ENCODE data around the gene WDR5.
A peak's percentile ranks its signal among the peaks of the same experiment; 100 is the strongest.

WDR5 gene

GRCh38 chr9:134189145-134189469, 53.2 kb downstream of the WDR5 start:
- Mint-ChIP-seq H3K27ac (peak overlapping the region; percentile 5), H3K4me3 (no peak overlapping the region), H3K36me3 (ENCODE audit: low read depth) (no peaks in the 10 kb centered on the region), H3K4me1 (ENCODE audit: low read depth) (peaks cover 4% of the 10 kb centered on the region), H3K27me3 (ENCODE audit: low read depth) (peaks cover 10% of the 10 kb centered on the region), H3K9me3 (no peaks in the 10 kb centered on the region)
- no peak for DNase-seq (ENCODE audit: low spot score)

- no peak for DNase-seq (ENCODE audit: low spot score)
- peaks cover 10% of the 10 kb centered on the region for H3K27me3 Mint-ChIP-seq (ENCODE audit: low read depth)
- peak overlapping the region; percentile 5 for H3K27ac Mint-ChIP-seq
- no peaks in the 10 kb centered on the region for H3K36me3 Mint-ChIP-seq (ENCODE audit: low read depth)
- no peak overlapping the region for H3K4me3 Mint-ChIP-seq
- no peaks in the 10 kb centered on the region for H3K9me3 Mint-ChIP-seq
- H3K4me1 Mint-ChIP-seq (ENCODE audit: low read depth) = peaks cover 4% of the 10 kb centered on the region
Observed at GRCh38 chr9:134189470-134190231, 53.8 kb downstream of the WDR5 start.

- Mint-ChIP-seq H3K9me3 (no peaks in the 10 kb centered on the region), H3K36me3 (ENCODE audit: low read depth) (no peaks in the 10 kb centered on the region), H3K4me3 (no peak overlapping the region), H3K27me3 (ENCODE audit: low read depth) (peaks cover 9% of the 10 kb centered on the region), H3K4me1 (ENCODE audit: low read depth) (peaks cover 6% of the 10 kb centered on the region), H3K27ac (no peak overlapping the region)
- no peak for DNase-seq (ENCODE audit: low spot score)
Observed at GRCh38 chr9:134190232-134191121, 54.6 kb downstream of the WDR5 start.

- no peaks in the 10 kb centered on the region for H3K9me3 Mint-ChIP-seq
- H3K36me3 Mint-ChIP-seq (ENCODE audit: low read depth) = no peaks in the 10 kb centered on the region
- H3K4me3 Mint-ChIP-seq = no peak overlapping the region
- peaks cover 8% of the 10 kb centered on the region for H3K4me1 Mint-ChIP-seq (ENCODE audit: low read depth)
- DNase-seq (ENCODE audit: low spot score) = no peak
- peaks cover 8% of the 10 kb centered on the region for H3K27me3 Mint-ChIP-seq (ENCODE audit: low read depth)
- no peak overlapping the region for H3K27ac Mint-ChIP-seq
Observed at GRCh38 chr9:134191455-134192209, 55.8 kb downstream of the WDR5 start.

- Mint-ChIP-seq H3K4me1 (ENCODE audit: low read depth) (peaks cover 10% of the 10 kb centered on the region), H3K27ac (no peak overlapping the region), H3K36me3 (ENCODE audit: low read depth) (no peaks in the 10 kb centered on the region), H3K4me3 (no peak overlapping the region), H3K27me3 (ENCODE audit: low read depth) (peaks cover 13% of the 10 kb centered on the region), H3K9me3 (no peaks in the 10 kb centered on the region)
- no peak for DNase-seq (ENCODE audit: low spot score)
Observed at GRCh38 chr9:134192311-134192950, 56.5 kb downstream of the WDR5 start.

- H3K4me1 Mint-ChIP-seq (ENCODE audit: low read depth) = peaks cover 14% of the 10 kb centered on the region
- DNase-seq (ENCODE audit: low spot score) = no peak
- no peak overlapping the region for H3K27ac Mint-ChIP-seq
- no peaks in the 10 kb centered on the region for H3K36me3 Mint-ChIP-seq (ENCODE audit: low read depth)
- H3K9me3 Mint-ChIP-seq = no peaks in the 10 kb centered on the region
- H3K27me3 Mint-ChIP-seq (ENCODE audit: low read depth) = peaks cover 13% of the 10 kb centered on the region
- H3K4me3 Mint-ChIP-seq = no peak overlapping the region
Observed at GRCh38 chr9:134192951-134193731, 57.3 kb downstream of the WDR5 start.

- H3K27me3 Mint-ChIP-seq (ENCODE audit: low read depth) = peaks cover 12% of the 10 kb centered on the region
- no peak for DNase-seq (ENCODE audit: low spot score)
- no peak overlapping the region for H3K27ac Mint-ChIP-seq
- H3K36me3 Mint-ChIP-seq (ENCODE audit: low read depth) = no peaks in the 10 kb centered on the region
- no peak overlapping the region for H3K4me3 Mint-ChIP-seq
- H3K4me1 Mint-ChIP-seq (ENCODE audit: low read depth) = peaks cover 19% of the 10 kb centered on the region
- no peaks in the 10 kb centered on the region for H3K9me3 Mint-ChIP-seq
Observed at GRCh38 chr9:134193912-134194535, 58.1 kb downstream of the WDR5 start.

GRCh38 chr9:134195558-134195957, 59.7 kb downstream of the WDR5 start:
- Mint-ChIP-seq H3K36me3 (ENCODE audit: low read depth) (no peaks in the 10 kb centered on the region), H3K27ac (peak overlapping the region; percentile 53), H3K4me3 (peak overlapping the region; percentile 38), H3K4me1 (ENCODE audit: low read depth) (peaks cover 21% of the 10 kb centered on the region), H3K27me3 (ENCODE audit: low read depth) (peaks cover 7% of the 10 kb centered on the region), H3K9me3 (no peaks in the 10 kb centered on the region)
- DNase-seq (ENCODE audit: low spot score) = no peak

- no peak for DNase-seq (ENCODE audit: low spot score)
- no peak overlapping the region for H3K4me3 Mint-ChIP-seq
- H3K4me1 Mint-ChIP-seq (ENCODE audit: low read depth) = peaks cover 21% of the 10 kb centered on the region
- H3K27ac Mint-ChIP-seq = peak overlapping the region; percentile 3
- H3K9me3 Mint-ChIP-seq = no peaks in the 10 kb centered on the region
- no peaks in the 10 kb centered on the region for H3K36me3 Mint-ChIP-seq (ENCODE audit: low read depth)
- H3K27me3 Mint-ChIP-seq (ENCODE audit: low read depth) = peaks cover 14% of the 10 kb centered on the region
Observed at GRCh38 chr9:134196911-134197310, 61.0 kb downstream of the WDR5 start.

GRCh38 chr9:134198791-134199190, 62.9 kb downstream of the WDR5 start:
- Mint-ChIP-seq H3K27me3 (ENCODE audit: low read depth) (peaks cover 27% of the 10 kb centered on the region), H3K4me1 (ENCODE audit: low read depth) (peaks cover 21% of the 10 kb centered on the region), H3K4me3 (peak overlapping the region; percentile 21), H3K9me3 (no peaks in the 10 kb centered on the region), H3K36me3 (ENCODE audit: low read depth) (no peaks in the 10 kb centered on the region), H3K27ac (no peak overlapping the region)
- DNase-seq (ENCODE audit: low spot score) = no peak

GRCh38 chr9:134200730-134201129, 64.8 kb downstream of the WDR5 start:
- Mint-ChIP-seq H3K9me3 (no peaks in the 10 kb centered on the region), H3K36me3 (ENCODE audit: low read depth) (no peaks in the 10 kb centered on the region), H3K27me3 (ENCODE audit: low read depth) (peaks cover 33% of the 10 kb centered on the region), H3K4me3 (no peak overlapping the region), H3K4me1 (ENCODE audit: low read depth) (peaks cover 15% of the 10 kb centered on the region), H3K27ac (no peak overlapping the region)
- no peak for DNase-seq (ENCODE audit: low spot score)

- peaks cover 28% of the 10 kb centered on the region for H3K27me3 Mint-ChIP-seq (ENCODE audit: low read depth)
- H3K4me3 Mint-ChIP-seq = no peak overlapping the region
Observed at GRCh38 chr9:134203224-134203623, 67.3 kb downstream of the WDR5 start.

GRCh38 chr9:134204041-134204440, 68.2 kb downstream of the WDR5 start:
- no peak overlapping the region for H3K4me3 Mint-ChIP-seq
- H3K27ac Mint-ChIP-seq = no peak overlapping the region
- DNase-seq (ENCODE audit: low spot score) = no peak
- H3K27me3 Mint-ChIP-seq (ENCODE audit: low read depth) = peaks cover 28% of the 10 kb centered on the region
- H3K4me1 Mint-ChIP-seq (ENCODE audit: low read depth) = peaks cover 2% of the 10 kb centered on the region
- H3K9me3 Mint-ChIP-seq = no peaks in the 10 kb centered on the region
- no peaks in the 10 kb centered on the region for H3K36me3 Mint-ChIP-seq (ENCODE audit: low read depth)

More at GRCh38 chr9:134203224-134203623, 67.3 kb downstream of the WDR5 start:
- H3K36me3 Mint-ChIP-seq (ENCODE audit: low read depth) = no peaks in the 10 kb centered on the region
- no peak for DNase-seq (ENCODE audit: low spot score)
- no peaks in the 10 kb centered on the region for H3K9me3 Mint-ChIP-seq
- H3K4me1 Mint-ChIP-seq (ENCODE audit: low read depth) = peaks cover 7% of the 10 kb centered on the region
- no peak overlapping the region for H3K27ac Mint-ChIP-seq
